Measurements from ENCODE around the gene CRACR2A. TPM values are rescaled to one million over a fixed set of nuclear protein-coding genes. Genes with fewer than 3 reads are reported as not detected.

The CRACR2A gene
- total RNA-seq, 1 donor from 2014 or later = 4.4 TPM

DNA sequence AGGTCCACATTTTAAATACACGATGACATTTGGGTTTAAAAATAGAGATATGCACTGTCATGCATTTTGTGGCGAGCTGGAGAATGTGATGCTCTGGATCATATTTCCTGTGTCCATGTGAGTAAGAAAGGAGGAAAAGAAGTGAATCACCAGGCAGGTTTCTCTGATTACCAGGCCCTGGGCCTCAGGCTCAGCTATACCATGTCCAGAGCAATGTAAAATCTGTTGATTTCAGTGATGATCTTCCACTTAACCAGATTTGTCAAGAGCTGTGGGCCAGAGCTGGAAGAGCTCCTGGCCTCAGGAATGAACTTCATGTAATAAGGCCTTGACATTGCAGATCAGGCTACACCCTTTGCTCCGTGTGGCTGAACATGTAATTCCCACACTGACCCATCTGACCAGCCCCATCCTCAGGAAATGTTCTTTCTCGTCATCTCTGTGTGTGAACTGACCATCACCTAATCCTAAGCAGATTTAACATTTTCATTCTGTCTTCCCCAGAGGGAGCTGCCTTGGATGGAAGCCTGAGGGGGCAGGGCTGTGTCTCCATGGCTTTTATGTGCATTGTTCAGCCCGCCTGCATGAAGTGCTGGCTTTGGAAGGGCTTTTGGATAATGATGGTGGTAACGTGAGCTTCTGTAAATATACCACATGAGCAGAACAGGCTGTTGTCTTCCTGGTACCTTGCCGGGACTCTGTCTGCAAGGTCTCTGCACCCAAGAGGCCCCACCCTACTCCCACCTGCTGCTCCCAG, 54.5 kb downstream of the CRACR2A start:
- Histone ChIP-seq H3K36me3 (no peaks in the 10 kb centered on the region), H3K9me3 (no peaks in the 10 kb centered on the region), H3K4me1 (no peaks in the 10 kb centered on the region), H3K27me3 (no peaks in the 10 kb centered on the region), H3K27ac (peak overlapping the region; percentile 49), H3K4me3 (no peak overlapping the region)
- TF ChIP-seq, protein P1, sequence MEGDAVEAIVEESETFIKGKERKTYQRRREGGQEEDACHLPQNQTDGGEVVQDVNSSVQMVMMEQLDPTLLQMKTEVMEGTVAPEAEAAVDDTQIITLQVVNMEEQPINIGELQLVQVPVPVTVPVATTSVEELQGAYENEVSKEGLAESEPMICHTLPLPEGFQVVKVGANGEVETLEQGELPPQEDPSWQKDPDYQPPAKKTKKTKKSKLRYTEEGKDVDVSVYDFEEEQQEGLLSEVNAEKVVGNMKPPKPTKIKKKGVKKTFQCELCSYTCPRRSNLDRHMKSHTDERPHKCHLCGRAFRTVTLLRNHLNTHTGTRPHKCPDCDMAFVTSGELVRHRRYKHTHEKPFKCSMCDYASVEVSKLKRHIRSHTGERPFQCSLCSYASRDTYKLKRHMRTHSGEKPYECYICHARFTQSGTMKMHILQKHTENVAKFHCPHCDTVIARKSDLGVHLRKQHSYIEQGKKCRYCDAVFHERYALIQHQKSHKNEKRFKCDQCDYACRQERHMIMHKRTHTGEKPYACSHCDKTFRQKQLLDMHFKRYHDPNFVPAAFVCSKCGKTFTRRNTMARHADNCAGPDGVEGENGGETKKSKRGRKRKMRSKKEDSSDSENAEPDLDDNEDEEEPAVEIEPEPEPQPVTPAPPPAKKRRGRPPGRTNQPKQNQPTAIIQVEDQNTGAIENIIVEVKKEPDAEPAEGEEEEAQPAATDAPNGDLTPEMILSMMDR (IDR thresholded peaks at IDR 0.05) = no peak
- TF ChIP-seq POLR2AphosphoS5 (IDR thresholded peaks at IDR 0.05; ENCODE audit: insufficient read depth in 1 of 2, low read depth in 1 of 2) (no peak), POLR2A (IDR thresholded peaks at IDR 0.05) (no peak)
- no peak for DNase-seq (ENCODE audit: extremely low spot score in 2 of 2)
- intact Hi-C loops (cut with DNase I) = no loop called here

DNA sequence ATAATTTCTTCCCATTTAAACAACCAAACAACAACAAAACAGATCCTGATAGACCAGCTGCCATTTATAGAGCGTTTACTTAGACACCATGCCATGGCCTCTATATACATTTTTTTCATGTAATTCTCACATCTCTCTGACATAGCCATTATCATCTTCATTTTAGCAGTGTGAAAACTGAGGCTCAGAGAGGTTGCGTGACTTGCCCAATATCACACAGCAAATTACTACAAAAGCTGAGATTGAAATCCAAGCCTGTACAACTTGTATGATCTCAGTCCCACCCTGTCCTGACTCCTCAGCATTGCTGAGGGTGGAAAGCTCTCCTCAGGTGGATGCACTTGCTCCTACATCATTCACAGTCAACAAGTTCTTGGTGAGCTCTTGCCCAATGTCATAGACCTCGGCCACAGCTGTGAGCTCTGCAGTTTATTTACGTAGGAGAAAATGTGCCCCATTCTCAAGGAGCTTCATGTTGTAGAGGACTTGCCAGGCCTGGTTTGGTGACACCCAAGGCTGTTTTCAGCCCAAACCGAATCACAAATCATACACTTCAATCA, 55.5 kb downstream of the CRACR2A start:
- H3K27me3 ChIP-seq = no peaks in the 10 kb centered on the region
- TF ChIP-seq POLR2AphosphoS5 (IDR thresholded peaks at IDR 0.05; ENCODE audit: insufficient read depth in 1 of 2, low read depth in 1 of 2) (no peak), POLR2A (IDR thresholded peaks at IDR 0.05) (no peak)
- TF ChIP-seq, protein P1 (IDR thresholded peaks at IDR 0.05) = no peak
- no peaks in the 10 kb centered on the region for H3K36me3 ChIP-seq
- DNase-seq (ENCODE audit: extremely low spot score in 2 of 2) = no peak
- intact Hi-C loops (cut with DNase I) = no loop called here
- H3K27ac ChIP-seq = no peak overlapping the region
- H3K4me3 ChIP-seq = no peak overlapping the region
- H3K4me1 ChIP-seq = no peaks in the 10 kb centered on the region
- H3K9me3 ChIP-seq = no peaks in the 10 kb centered on the region

DNA sequence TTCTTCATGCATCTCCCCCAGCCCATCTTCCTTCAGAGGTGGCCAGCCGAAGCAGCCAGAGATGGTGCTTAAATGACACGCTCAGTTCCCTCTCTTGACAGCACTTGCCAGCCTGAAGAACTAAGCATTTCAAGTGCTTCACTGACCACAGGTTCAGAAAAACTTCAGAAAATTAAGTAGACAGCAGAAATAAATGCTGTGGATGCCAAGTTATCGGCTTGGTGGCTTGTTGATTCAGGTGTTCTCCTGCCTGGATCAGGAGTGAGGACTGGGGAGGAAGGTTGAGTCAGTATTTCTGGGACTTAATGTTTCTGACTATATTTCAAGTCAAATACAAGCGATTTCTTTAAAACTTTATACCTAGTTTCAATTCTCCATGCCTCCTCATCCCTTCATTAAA, 58.2 kb downstream of the CRACR2A start:
- no peak for TF ChIP-seq POLR2AphosphoS5 (IDR thresholded peaks at IDR 0.05; ENCODE audit: insufficient read depth in 1 of 2, low read depth in 1 of 2)
- no peak for TF ChIP-seq POLR2A (IDR thresholded peaks at IDR 0.05)
- TF ChIP-seq, protein P1 (IDR thresholded peaks at IDR 0.05) = no peak
- Histone ChIP-seq H3K27me3 (no peaks in the 10 kb centered on the region), H3K9me3 (no peaks in the 10 kb centered on the region), H3K4me1 (no peaks in the 10 kb centered on the region), H3K36me3 (no peaks in the 10 kb centered on the region), H3K4me3 (no peak overlapping the region), H3K27ac (no peak overlapping the region)
- DNase-seq (ENCODE audit: extremely low spot score in 2 of 2) = no peak
- intact Hi-C loops (cut with DNase I) = loop anchor here (5.0 kb wide), 1 partner anchor 682 kb away; no protein-coding TSS in a partner anchor

DNA sequence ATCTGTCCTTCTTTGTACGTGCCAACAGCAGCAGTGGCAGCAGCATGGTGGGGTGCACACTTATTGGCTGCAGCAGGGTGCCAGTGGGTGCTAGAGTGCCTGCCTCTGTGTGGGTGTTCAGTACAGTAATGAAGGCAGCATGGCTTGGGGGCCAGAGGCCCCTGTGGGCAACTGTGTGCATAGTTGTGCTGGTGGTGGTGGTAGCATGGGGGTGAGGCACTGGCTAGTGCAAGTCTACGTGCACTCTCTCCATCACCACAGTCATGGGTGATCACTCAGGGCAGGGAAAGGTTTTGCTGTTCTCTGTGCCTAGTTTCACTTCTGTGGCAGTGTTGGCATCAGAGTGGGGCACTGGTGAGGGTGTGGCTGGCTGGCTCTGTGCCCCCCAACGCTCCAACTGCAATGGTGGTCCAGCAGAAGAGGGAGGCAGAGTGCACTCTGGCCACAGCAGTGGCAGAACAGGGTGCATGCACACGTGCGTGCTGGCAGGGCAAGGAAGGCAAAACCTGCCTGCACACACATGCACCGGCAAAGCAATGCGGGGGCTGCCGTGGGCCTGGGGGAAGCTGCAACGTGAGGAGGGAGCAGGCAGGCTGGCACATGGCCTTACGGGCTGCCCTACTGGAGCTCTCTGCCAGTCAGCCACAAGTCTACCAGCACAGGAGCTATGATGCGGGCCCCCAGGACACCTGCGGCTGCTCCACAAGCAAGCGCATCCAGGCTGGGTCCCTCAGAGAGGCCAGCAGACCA, 60.1 kb downstream of the CRACR2A start:
- H3K9me3 ChIP-seq = no peaks in the 10 kb centered on the region
- H3K27ac ChIP-seq = no peak overlapping the region
- TF ChIP-seq, protein P1 (IDR thresholded peaks at IDR 0.05) = no peak
- no peak for TF ChIP-seq POLR2A (IDR thresholded peaks at IDR 0.05)
- no peak for TF ChIP-seq POLR2AphosphoS5 (IDR thresholded peaks at IDR 0.05; ENCODE audit: insufficient read depth in 1 of 2, low read depth in 1 of 2)
- H3K36me3 ChIP-seq = no peaks in the 10 kb centered on the region
- intact Hi-C loops (cut with DNase I) = loop anchor here (5.0 kb wide), 1 partner anchor 680 kb away; no protein-coding TSS in a partner anchor
- no peaks in the 10 kb centered on the region for H3K4me1 ChIP-seq
- no peaks in the 10 kb centered on the region for H3K27me3 ChIP-seq
- H3K4me3 ChIP-seq = no peak overlapping the region
- no peak for DNase-seq (ENCODE audit: extremely low spot score in 2 of 2)
